ENCODE measurements around the gene NNT. TPM values are rescaled to one million over a fixed set of nuclear protein-coding genes. Genes with fewer than 3 reads are reported as not detected.

The NNT gene
- total and polyA plus RNA-seq, 2 of the 8 experiments (the other 6 are each of a cell fraction or from before 2014, with no cell fraction given) = 11.0 to 22.2 TPM

- Histone ChIP-seq H2BK120ac (replicated peaks; ENCODE audit: low read depth, low read length) (no peak overlapping the region), H2BK20ac (ENCODE audit: low read length) (no peak overlapping the region), H2BK5ac (ENCODE audit: low read depth, low read length) (no peak overlapping the region), H3K14ac (ENCODE audit: insufficient read length) (no peak overlapping the region), H3K4ac (replicated peaks; ENCODE audit: insufficient read length, low read depth, low read length) (no peak overlapping the region), H3K56ac (replicated peaks; ENCODE audit: insufficient read length, low read depth, low read length) (no peak overlapping the region), H3K36me3 (ENCODE audit: control insufficient read depth in 2 of 4, insufficient read depth in 4 of 4, low read length in 3 of 4) (no peaks in the 10 kb centered on the region), H3K27me3 (replicated peaks in 1 of 4; ENCODE audit: control insufficient read depth in 3 of 4, extremely low read depth in 1 of 4, insufficient read depth in 3 of 4, low read length in 3 of 4) (no peaks in the 10 kb centered on the region), H3K79me1 (ENCODE audit: low read depth, low read length) (no peaks in the 10 kb centered on the region; the same call in 1 of the 2 replicates), H2AFZ (ENCODE audit: low read length) (no peak overlapping the region), H4K91ac (replicated peaks; ENCODE audit: insufficient read length, low read length) (no peak overlapping the region), H2AK5ac (ENCODE audit: low read depth, low read length) (no peak overlapping the region), H3K18ac (ENCODE audit: extremely low read depth, low read length) (no peak overlapping the region), H4K8ac (ENCODE audit: extremely low read depth, insufficient read depth, low read length) (no peak overlapping the region), H3K4me1 (replicated peaks in 1 of 4; ENCODE audit: control insufficient read depth in 3 of 4, insufficient read depth in 4 of 4, low read length in 3 of 4) (no peaks in the 10 kb centered on the region; a peak in 1 of 7 replicates), H3K79me2 (ENCODE audit: control insufficient read depth in 1 of 2, insufficient read depth in 2 of 2, low read length in 2 of 2) (no peaks in the 10 kb centered on the region), H3K9me3 (ENCODE audit: insufficient read depth in 2 of 2, low read depth in 1 of 2, low read length in 1 of 2) (no peaks in the 10 kb centered on the region), H2BK12ac (ENCODE audit: low read depth, low read length) (no peak overlapping the region), H4K5ac (ENCODE audit: insufficient read length, low read depth, low read length) (no peak overlapping the region), H3K4me2 (ENCODE audit: insufficient read depth in 1 of 2, low read depth in 2 of 2, low read length in 2 of 2) (no peak overlapping the region), H3K4me3 (ENCODE audit: extremely low read depth in 1 of 4, insufficient read depth in 2 of 4, low read depth in 3 of 4, low read length in 4 of 4) (no peak overlapping the region), H3K9ac (replicated peaks in 1 of 4; ENCODE audit: extremely low read depth in 1 of 4, low read depth in 3 of 4, low read length in 3 of 4) (no peak overlapping the region), H4K20me1 (replicated peaks in 1 of 2; ENCODE audit: control insufficient read depth in 1 of 2, insufficient read depth in 2 of 2, low read length in 2 of 2) (no peaks in the 10 kb centered on the region), H3K23me2 (ENCODE audit: low read depth, low read length) (no peaks in the 10 kb centered on the region), H3K23ac (ENCODE audit: insufficient read length) (no peak overlapping the region), H3K27ac (ENCODE audit: low read depth, low read length) (no peak overlapping the region), H2BK15ac (ENCODE audit: low read length) (no peak overlapping the region)
- FAIRE-seq = no peak
- DNase-seq (ENCODE audit: low read depth in 1 of 2, low spot score in 2 of 2) = no peak
- ChIA-PET POLR2A (ENCODE audit: partially characterized antibody) (no interaction called here), CTCF (ENCODE audit: partially characterized antibody) (no interaction called here)
- TF ChIP-seq EP300 (IDR thresholded peaks at IDR 0.05; ENCODE audit: borderline replicate concordance in 1 of 2, low read depth in 2 of 2, low read length in 2 of 2) (no peak), RNF2 (IDR thresholded peaks at IDR 0.05; ENCODE audit: borderline replicate concordance, low read depth, low read length, missing control alignments, poor library complexity, severe bottlenecking) (no peak), USF2 (IDR thresholded peaks at IDR 0.05; ENCODE audit: low read length) (no peak), HDAC2 (IDR thresholded peaks at IDR 0.05; ENCODE audit: borderline replicate concordance in 1 of 2, low read depth in 2 of 2, low read length in 2 of 2) (no peak), TEAD4 (IDR thresholded peaks at IDR 0.05; ENCODE audit: low read depth, low read length) (no peak)
Measured at GRCh38 chr5:43635374-43635773, 32.4 kb downstream of the NNT start.
